Iris pigment epithelial cell (primary cell): ENCODE measurements around the gene GPLD1.
A peak's percentile ranks its signal among the peaks of the same experiment; 100 is the strongest.
"Not testable (repeated sequence)": the region's sequence is repeated elsewhere in the genome, so short reads cannot be mapped to it uniquely, and the experiment has no call there.

ENCODE experiments used
- DNase-seq: peaks from one replicate; pipeline ENCODE4 v3.0.0-alpha.2; 2011; ENCODE audit warnings: low read depth

GPLD1 gene, protein sequence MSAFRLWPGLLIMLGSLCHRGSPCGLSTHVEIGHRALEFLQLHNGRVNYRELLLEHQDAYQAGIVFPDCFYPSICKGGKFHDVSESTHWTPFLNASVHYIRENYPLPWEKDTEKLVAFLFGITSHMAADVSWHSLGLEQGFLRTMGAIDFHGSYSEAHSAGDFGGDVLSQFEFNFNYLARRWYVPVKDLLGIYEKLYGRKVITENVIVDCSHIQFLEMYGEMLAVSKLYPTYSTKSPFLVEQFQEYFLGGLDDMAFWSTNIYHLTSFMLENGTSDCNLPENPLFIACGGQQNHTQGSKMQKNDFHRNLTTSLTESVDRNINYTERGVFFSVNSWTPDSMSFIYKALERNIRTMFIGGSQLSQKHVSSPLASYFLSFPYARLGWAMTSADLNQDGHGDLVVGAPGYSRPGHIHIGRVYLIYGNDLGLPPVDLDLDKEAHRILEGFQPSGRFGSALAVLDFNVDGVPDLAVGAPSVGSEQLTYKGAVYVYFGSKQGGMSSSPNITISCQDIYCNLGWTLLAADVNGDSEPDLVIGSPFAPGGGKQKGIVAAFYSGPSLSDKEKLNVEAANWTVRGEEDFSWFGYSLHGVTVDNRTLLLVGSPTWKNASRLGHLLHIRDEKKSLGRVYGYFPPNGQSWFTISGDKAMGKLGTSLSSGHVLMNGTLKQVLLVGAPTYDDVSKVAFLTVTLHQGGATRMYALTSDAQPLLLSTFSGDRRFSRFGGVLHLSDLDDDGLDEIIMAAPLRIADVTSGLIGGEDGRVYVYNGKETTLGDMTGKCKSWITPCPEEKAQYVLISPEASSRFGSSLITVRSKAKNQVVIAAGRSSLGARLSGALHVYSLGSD

DNA sequence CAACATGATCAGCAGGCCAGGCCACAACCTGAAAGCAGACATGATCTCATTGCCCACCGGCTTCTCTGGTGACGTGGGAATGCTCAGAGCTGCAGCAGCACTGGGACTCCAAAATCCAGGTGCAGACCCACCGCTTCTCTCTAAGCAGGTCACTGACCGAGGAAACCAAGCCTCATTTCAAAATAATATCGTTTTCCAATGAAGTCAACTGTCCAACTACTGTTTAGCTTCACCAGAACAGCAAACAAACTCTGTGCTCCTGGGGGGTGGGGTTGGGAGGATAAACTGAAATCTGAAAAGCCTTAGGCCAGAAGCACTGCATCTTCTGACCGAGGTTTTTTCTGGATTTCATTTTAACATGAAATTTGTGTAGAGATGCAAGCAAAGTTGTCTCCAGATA is at the start of gene GPLD1:
TSS of gene GPLD1 (minus strand) at position 109 of the 400 bp plus-strand sequence. CDS start at position 42, 67 bp downstream.
- DNase-seq, result no peak

DNA sequence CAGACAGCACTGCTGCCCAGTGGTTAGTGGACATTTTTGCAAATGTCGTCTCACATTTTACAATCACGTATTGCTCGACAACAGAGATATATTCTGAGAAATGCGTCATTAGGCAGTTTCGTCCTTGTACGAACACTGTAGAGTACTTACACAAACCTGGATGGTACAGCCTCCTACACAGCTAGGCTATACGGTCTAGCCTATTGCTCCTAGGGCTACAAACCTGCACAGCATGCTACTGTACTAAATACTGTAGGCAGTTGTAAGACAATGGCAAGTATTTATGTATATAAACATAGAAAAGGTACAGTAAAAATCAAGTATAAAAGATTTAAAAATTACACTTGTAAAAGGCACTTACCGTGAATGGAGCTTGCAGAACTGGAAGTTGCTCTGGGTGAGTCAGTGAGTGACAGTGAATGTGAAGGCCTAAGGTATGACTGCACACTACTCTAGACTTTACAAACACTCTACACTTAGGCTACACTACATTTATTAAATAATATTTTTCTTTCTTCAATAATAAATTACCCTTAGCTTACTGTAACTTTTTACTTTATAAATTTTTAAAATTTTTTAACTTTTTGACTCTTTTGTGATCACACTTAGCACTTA is 48.5 kb upstream of the GPLD1 start:
- DNase-seq, result peak; percentile 21

GRCh38 chr6:24537082-24537699 is 47.8 kb upstream of the GPLD1 start:
- no peak for DNase-seq

- DNase-seq, result no peak
Observed at GRCh38 chr6:24536466-24536865, 47.1 kb upstream of the GPLD1 start.

DNA sequence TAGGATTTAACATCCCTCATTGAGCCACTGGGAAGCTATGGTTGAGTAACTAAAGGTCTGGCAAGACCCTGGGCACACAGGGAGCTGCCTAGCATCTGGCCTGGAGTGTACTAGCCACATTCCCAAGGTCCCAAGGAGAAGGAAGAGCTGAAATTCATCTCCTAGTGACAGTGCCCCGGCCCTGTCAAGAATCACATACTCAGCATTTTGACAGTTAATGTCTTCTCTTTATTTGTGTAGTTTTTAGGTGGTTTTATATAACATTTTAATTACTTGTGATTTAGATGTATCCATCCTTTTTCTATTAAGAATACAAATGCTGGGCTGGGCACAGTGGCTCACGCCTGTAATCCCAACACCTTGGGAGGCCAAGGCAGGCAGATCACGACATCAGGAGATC is 45.8 kb upstream of the GPLD1 start:
- no peak for DNase-seq

DNA sequence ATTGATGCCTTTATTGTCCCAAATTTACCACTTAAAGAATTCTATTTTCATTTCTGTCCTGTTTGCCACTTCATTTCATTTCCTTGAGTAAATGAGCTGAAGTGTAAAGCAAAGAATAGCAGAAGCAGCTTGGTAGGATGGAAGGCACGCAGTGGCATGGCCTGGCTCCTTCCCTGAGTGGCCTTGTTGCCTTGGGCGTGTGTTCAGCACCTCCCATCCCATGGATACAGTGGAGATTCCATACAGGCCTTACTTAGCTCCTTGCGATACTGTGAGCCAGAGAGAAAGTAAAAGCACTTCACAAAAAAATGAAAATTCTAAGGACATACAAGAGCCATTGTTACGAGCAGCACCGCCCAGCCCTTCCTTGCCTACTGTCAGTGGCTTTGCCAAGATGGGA is 45.0 kb upstream of the GPLD1 start:
- no peak for DNase-seq

- no peak for DNase-seq
Observed at GRCh38 chr6:24529985-24530384, 40.6 kb upstream of the GPLD1 start.

- peak; percentile 64 for DNase-seq
Observed at GRCh38 chr6:24524805-24525204, 35.4 kb upstream of the GPLD1 start.

- no peak for DNase-seq
Observed at GRCh38 chr6:24524329-24524728, 35.0 kb upstream of the GPLD1 start.

GRCh38 chr6:24522228-24523176 is 33.1 kb upstream of the GPLD1 start:
- DNase-seq, result peak; percentile 3

- peak; percentile 36 for DNase-seq
Observed at GRCh38 chr6:24520929-24521546, 31.7 kb upstream of the GPLD1 start.

GRCh38 chr6:24517659-24518543 is 28.5 kb upstream of the GPLD1 start:
- DNase-seq, result no peak

- DNase-seq, result no peak
Observed at GRCh38 chr6:24513602-24514001, 24.2 kb upstream of the GPLD1 start.

GRCh38 chr6:24511976-24512375 is 22.6 kb upstream of the GPLD1 start:
- DNase-seq, result not testable (repeated sequence)

DNA sequence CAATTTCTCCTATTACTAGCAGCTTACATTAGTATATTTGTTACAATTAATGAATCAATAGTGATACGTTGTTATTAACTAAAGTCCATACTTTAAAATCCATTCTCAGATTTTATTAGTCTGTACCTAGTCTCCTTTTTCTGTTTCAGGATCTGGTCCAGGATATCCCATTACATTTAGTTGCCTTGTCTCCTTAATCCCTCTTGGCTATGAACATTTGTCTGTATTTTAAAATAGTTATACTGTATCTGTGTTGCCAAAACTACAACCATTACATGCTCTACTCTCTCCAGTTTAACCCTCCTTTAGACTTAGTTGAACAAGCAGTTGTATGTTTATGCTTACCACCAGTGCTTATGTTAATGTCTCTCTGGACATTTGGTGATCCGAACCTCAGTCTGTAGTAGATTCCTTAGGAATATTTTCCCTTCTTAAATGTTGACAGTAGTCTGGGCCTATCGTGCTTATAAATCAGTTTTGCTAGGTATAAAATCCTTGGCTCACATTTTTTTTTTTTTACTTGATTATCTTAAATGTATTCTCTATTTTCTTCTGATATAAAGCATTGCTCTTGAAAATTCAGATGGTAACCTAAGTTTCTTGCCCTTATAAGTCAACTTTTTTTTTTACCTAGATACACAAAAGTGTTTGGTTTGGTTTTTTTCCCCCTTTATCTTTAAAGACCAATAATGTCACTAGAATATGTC is 17.6 kb upstream of the GPLD1 start:
- DNase-seq, result no peak

GRCh38 chr6:24504649-24505586 is 15.5 kb upstream of the GPLD1 start:
- no peak for DNase-seq

- DNase-seq, result no peak
Observed at GRCh38 chr6:24504287-24504648, 14.9 kb upstream of the GPLD1 start.

DNA sequence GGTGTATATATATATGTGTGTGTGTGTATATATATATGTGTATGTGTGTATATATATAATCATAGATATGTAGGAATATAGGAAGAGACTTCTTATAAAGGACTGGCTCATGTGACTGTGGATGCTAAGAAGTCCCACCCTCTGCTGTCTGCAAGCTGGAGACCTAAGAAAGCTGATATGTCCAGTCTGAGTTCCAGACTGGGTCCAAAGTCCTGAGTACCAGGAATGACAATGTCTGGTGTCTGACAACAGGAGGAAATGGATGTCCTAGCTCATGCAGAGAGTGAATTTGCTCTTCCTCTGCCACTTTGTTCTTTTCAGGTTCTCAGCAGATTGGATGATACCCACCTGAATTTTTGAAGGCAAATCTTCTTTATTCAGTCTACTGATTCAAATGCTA is 12.5 kb upstream of the GPLD1 start:
- DNase-seq, result no peak
